ENCODE results near the gene YBX3.

DNA sequence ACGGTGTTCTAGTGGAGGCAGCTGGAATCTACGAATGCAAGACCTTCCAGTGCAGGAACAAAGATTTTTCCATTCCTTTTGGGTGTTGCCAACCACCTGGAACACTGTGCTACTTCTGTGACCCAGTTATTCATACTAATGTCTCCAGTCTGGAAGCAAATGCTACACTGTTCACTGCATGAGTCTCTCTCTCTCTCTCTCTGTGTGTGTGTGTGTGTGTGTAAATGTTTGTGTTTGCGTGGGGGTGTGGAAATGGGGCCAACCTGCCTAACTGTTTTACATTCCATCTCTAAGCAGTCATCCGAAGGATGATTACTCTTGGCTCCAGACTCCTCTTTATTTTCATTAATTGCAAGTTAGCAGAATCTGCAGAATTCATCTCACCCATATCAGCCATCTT lies 29.9 kb upstream of the YBX3 start:
- no peak for TF ChIP-seq POLR2A (IDR thresholded peaks at IDR 0.05; ENCODE audit: low read length)
- no peak for TF ChIP-seq GATA1 (IDR thresholded peaks at IDR 0.05; ENCODE audit: low read depth, low read length)
